Stimulated activated CD4-positive, alpha-beta T cell treated with anti-CD3 and anti-CD28 coated beads, Interleukin-4, amount 100 ng/mL, for 1 hour (primary cell): ENCODE results near the gene ETV1.
A peak's percentile ranks its signal among the peaks of the same experiment; 100 is the strongest.

ENCODE experiments used
- DNase-seq: peaks from one replicate; pipeline ENCODE4 v3.0.0-alpha.2; 2020

ETV1 gene

DNA sequence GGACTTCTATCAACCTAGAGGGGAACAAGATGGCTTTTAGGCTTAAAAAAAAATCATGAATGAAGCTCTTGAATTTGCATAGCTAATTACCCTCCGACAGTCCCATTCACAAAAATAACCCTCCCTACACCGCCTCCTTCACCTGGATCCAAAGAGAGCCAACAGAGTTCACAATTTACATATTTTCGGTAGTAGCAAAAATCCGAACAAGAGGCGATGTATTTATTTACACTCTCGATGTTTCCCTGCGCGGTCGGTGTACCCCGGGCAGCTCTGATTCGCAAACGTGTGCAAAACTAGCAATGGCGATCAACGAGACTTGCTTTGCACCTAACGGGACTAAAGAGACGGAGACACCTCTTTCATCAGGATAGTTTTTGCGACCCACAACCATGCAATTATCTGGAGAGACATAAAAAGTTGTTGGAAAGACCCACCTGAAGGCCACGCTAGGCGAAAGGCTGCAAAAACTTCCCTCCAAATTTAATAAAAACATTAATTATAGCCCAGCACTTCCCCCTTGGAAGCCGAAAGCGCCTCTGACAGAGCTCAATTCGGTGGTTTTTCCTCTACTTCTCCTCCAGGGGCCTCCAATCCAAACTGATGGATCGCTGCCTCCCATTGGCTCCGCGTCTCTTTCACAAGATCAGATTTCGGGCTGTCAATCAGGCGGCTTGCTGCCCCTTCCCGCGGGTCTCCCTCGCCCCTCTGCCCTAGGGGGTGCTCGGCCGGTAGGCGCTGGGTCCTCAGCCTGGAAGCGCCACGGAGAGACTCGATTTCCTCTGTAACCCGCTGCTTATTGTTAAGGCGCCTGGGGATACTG is at the start of gene ETV1:
ETV1 (minus strand) TSS at position 541 of the 823 bp plus-strand sequence. CDS start 614 bp downstream, outside the sequence.
- DNase-seq, result no peak

DNA sequence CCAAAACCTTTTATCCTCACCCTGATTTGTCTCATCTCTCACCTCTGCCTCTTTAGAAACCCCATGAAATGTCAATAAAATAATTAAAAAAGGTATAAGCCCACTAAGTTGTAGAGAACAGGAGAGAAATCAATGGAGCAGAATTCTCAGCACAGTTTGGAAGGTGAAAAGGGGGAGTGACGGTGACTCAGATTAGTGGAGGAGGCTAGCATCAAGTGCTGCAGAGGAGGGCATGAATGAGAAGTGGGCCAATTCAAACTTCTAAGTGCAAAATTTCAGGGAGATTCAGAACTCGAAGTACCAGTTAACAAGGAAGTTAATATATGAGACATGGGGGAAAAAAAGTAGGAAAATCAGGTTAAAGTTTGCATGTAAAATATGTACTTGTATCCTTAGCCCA is 34.9 kb upstream of the ETV1 start:
- no peak for DNase-seq

DNA sequence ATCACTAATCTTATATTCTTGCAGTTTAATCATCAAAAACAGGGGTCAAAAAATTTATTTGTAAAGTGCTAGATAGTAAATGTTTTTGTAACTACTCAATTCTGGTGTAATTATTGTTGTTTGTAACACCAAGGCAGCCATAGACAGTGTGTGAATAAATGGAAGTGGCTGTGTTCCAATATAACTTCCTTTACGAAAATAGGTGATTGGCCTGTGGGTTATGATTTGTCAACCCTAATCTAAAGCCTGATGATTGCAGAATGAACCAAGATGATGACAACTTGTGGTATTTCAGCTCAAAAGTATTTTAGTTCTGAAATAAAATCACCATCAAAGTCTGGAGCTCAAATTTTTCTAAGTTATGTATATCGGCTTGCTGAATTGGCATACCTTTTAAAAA is 34.4 kb upstream of the ETV1 start:
- DNase-seq, result no peak

DNA sequence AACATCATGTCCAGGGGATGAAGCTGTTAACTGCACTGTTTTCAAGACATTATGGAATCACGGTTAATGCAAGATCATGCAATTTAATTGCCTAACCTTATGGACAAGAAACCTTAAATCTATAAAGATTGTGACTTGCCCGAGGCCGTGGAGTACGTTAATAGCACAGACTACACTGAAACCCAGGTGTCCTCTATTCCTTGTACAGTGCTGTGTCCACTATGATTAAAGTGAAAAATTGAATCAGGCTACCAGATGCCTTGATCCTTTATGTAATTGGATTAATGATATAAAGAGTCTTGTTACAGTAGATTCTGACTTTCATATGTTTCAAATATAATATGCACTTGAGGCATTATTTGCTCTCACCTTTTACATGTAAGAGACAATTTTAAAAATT is 33.9 kb upstream of the ETV1 start:
- no peak for DNase-seq

DNA sequence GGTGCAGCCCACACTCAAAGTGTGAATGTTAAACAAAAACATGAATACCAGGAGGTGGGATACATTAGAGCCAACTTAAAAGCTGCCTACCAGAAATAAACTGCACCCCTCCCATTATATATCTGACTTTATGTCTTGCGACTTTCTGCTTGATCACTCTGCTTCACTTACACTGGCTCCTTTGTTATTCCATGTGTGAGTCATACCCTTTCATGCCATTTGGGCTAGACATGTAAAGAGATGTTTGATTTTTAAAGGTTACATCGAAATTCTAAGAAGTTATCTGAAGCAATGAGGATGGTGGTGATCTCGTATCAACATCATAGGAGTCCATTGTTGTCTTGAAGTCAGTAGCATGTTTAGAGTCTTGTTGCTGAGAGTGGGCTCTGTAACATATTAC is 31.6 kb upstream of the ETV1 start:
- DNase-seq, result no peak

DNA sequence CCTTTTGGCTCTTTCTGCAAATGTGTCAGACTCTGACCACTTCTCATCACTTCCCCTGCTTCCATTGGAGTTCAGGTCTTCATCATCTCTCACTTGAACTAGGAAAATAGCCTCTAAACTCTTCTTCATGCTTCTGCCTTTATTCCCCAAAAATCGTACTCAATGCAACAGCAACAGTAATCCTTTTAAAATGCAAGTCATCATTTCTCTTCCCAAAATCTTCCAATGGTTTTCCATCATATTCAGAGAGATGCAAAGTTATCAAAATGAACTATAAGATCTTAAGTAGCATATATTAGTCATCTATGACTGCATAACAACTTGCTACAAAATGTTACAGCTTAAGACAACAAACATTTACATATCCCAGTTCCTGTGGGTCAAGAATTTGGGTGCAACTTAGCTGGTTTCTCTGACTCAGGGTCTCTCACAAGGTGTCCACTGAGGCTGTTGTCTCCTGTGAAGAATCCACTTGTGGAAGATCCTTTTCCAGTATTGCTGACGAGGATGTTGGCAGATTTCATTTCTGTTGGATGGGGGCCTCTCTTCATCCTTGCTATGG is 31.0 kb upstream of the ETV1 start:
- no peak for DNase-seq

DNA sequence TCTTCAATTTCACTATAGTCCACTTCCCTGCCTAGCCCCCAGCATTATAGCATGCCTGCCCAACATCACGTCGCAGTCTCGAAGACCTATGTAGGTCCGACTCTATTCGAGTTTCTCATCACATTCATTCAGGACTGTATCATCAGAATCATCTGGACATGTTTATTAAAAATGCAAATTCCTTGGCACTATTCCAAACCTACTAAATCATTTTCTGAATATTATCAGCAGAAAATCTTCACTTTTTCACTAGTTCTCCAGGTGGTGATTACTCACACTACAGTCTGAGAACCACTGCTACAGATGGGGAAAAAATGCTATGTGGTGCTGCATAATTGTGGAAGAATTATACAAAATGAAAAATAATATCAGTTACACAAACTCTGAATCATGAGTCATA is 29.3 kb upstream of the ETV1 start:
- DNase-seq, result no peak

DNA sequence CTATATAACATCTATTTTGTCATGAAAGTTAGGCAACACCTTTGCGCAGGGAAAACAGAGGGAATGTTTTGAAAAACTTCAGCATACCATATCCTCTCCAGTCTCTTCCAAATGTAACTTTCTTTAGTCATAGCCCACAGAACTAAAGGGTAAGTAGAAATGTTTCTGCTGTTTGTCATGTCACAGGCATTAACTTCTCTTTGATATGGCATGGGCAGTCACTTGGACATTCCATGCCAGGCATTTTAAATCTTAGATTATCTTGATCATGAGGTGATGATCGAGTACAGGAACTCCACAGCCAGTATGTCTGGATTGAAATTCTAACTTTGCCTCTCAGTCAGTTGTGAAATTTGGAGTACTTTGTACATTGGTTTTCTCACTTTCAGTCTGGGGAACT is 27.5 kb upstream of the ETV1 start:
- DNase-seq, result no peak

DNA sequence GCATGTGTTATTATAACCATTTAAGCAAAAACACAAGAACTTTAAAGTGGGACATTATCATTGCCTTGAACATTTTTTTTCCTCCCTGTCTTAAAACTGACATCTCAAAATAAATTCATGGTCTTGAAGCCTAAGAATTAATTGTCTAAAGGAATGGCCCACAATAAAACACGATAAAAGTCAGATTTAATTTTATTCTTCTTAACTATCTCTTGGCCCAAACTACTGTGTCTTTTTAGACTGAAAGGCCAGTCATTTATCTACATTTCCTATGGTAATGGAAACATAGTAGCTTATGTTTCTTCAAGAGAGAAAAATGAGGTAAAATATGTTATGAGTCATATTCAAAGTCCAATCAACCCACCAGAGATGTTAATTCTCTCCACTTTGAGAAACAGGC is 24.4 kb upstream of the ETV1 start:
- no peak for DNase-seq

DNA sequence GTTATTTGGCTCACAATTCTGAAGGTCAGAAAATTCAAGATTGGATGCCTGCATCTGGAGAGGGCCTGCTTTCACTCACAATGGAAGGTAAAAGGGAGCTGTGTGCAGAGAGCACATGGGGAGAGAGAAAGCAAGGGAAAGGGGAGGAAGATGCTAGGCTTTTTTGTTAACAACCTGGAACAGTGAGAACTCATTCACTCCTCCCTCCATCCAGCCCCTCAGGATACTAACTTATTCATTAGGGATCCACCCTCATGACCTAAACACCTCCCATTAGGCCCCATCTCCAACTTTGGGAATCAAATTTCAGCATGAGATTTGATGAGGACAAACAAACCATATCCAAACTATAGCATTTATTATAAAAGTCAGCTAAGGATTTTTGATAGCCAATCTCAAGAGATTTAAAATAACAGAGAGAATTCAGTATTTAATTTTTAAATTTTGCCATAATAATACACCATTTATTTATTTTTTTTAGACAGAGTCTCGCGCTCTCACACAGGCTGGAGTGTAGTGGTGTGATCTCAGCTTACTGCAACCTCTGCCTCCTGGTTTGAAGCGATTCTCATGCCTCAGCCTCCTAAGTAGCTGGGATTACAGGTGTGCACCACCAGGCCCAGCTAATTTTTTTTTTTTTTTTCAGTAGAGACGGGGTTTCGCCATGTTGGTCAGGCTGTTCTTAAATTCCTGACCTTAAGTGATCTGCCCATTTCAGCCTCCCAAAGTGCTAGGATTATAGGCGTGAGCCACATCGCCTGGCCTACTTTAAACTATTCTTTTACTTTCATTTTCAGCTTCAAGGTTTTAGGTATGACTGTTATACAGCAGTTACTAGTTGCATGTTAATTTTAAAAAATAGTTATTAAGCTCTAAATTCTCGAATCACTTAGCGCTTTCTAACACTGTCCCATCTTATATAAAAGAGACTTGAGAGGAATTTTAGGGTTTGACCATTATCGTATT is 20.3 kb upstream of the ETV1 start:
- DNase-seq, result no peak

DNA sequence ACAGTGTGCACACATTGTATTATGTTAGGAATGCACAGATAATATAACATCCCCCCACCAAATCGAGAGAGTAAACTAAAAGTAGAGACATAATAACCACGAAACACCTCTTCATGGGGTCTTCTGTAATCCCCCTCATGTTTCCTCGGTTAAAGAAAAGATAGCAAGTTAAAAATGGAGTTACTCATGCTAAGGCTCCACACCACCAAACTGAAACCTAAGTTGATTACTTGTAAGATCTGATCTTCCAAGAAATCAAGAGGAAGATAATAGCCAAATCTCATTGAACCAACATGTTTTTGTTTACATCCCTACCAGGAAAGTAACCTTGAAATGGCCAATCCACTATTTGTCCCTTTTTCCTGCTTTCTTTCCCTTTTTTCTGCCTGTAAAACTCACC is 11.7 kb upstream of the ETV1 start:
- DNase-seq, result no peak

DNA sequence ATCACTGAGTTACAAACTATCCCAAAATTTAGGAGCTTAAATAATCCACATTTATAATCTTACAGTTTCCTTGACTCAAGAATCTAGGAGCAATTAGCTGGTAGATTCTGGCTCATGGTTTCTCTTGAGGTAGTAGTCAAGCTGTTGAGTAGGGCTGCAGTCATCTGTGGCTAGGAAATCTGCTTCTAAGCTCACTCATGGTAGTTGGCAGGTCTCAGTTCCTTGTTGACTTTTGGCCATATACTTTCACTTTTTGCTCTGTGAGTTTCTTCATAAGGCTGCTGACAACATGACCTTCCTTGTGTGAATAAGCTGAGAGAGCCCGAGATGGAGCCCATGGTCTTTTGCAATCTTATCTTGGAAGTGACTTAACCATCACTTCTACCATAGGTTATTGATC is 10.8 kb upstream of the ETV1 start:
- no peak for DNase-seq

DNA sequence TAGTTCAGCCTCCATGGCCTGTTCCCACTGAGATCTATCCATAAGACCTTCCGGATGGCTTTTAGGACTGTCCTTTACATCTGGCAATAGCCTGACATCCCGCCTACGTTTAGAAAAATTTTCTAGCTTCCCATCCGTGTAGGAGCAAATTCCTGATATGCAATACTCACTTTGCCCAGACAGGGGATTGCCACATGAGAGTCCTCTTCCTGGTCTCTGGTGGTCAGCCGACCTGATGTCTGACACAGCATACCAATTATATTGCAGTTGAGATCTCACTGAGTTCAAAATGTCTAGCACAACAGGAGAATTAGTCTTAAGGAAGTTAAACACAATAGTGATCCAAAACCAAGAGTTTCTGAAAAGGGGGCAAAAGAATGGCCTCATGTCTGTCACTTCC is 9.4 kb upstream of the ETV1 start:
- no peak for DNase-seq

DNA sequence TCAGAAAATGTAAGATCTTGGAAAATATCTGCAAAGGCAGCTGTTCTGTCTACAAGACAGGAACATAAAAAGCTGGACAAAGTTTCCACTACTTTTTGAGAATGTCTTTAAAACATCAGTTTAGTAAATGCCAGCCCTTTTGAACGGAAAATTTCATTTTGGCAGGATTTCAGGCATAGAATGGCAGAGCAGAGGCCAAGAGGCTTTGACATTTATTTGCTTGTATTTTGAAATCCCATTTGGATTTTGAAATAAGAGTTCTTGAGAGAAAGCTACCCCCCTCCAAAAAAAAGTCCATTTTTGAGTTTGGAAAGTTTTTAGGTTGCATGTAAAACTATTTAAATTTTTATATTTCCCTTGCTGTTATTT is 3.1 kb upstream of the ETV1 start:
- no peak for DNase-seq

DNA sequence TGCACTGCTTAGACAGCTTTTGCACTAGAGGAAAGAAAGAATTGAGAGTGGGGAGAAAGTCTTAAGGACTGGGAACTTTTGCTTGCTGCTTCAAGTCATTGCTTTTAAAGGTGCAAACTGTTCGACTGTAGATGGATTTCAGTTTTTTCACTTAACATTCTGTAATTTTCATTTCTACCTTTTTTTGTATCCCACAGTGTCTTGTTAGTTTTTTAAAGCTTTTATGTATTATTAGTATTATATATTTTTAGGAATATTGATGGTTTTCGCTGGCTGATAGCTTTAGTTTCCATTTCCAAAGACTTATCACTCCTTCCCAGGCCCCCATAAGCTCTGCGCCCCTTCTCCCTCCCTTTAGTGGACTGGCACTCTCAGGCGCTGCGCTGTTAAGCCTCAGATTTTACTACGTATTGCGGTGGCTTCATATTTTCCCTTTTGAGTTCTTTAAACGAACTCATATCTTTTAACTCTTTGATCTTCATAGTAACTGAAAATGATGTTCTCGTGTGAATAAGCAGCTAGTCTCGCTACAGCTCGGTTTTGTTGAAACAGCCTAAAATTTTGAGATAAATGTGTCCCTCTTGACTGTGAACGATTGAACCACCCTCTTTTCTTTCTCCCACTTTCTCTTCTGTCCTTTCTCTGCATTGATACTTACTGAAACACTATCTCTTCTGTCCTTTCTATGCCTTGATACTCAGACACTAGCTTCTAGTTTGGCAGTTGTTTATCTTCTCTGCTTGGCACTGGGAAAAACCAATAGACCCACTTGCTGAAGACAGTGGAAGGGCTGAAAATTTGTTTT is 2.5 kb upstream of the ETV1 start:
- no peak for DNase-seq

DNA sequence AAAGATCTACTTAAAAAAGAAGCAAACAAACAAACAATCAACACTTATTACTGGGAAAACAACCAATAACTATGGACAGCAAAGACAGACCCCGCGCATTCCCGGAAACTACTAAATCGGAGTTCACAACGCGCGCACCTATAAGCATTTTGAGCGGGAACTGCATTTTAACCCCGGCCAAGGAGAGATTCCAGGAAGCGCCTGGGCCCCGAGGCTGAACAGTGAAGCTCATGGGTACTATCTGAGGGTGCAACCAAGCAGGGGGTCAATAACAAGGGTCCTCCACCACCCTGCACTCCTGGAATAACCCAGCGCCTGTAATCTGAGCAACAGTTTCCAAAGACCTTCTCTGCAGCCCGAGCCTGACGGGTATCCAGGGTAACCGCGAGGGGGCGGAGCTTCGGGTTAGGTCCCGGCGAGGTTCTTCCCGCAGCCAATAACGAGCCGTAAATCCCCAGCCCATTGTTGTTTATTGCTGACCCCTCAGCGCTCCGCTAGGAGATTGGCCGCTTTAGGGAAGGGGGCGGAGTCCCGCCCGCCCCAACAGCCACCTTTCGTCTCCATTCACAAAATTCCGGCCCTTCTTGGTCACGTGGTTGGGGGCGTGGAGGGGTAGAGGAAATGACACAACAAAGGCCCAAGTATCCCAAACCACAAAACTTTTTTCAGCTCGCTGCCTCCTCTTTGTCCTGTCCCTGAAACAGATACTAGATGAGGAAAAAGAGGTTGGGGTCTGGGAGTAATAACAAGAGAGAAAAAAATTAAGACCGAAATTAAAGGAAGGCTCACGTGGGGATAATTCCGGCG is 1.7 kb upstream of the ETV1 start:
- DNase-seq, result peak; percentile 54

DNA sequence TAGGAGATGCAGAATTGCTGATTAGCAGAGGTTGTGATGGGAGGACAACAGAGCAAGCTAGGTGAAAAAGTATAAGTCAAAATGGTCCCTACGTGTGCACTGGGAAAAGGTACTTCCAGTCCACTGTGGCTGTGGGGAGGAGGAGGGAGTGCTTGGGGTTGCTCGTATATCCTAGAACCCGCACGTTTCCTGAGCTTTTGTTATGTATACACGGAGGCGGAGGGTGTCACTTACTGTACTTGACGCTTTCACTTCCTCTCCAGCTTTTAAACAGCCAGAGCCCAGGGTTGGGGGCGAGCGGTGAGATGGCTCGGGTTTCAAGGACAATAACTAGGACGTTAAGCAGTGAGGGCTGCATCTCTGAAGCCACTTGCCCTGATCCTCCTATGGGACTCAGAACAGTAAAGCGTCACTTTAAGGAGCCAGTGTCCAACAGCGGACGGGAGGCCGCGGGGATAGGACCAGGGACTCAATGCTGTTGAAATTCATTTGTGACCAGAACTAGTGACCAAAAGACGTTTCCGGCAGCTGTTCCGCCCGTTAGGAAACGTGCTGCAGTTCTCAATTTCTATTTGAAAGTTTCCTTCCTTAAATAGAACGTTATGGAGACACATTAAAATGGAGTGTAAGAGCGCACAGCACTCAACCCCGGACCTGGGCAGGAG is 985 bp upstream of the ETV1 start:
- no peak for DNase-seq

DNA sequence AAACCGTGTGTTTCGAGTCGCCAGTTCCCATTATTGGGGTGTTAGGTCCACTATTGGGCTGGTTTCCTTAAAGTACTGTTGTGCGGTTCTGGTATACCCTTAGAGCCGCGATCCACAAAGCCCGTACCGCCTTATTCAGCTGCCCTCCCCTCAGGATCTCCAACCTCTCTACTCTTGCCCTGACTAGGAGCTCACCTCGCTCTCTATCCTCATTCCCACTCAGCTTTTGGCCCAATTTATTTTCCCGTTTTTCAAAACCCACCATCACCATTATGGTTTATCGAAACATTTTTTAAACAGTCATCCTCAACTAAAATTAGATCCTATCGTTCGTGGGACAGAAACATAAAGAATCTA is 461 bp upstream of the ETV1 start:
- no peak for DNase-seq

DNA sequence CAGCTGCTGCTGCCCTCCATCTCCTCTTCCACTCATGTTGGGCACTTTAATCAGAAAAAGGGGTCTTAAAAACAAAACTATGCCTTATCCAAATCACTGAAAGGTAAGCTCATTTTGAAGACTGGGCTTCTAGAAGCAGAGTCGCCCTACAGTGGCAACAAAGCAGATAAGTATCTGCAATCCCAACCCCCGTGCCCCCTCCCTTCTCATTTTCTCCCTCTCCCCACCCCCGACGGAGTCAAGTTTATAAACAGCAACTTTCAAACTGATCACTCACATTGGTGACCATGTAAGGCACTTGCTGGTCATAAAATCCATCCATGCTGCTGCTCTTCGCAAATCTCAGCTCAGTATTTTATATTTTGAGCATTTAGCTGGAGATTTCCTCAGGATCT is 738 bp downstream of the ETV1 start:
- no peak for DNase-seq

DNA sequence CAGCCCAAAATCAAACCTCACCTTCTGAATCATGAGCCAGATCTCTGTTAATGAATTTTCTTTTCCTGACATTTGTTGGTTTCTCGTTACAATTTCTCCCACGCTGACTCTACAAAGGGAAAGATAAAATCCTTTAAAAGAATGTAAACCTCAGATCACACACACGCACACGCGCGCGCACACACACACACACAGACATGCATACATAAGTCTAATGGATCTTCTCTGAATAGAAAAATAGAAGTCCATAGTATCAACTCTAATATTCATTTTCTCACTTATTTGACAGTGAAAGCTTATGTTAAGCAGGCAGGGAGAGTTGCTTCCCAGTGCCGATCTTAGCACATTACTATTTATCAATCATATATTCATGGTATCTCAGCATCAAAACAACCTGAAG is 1.4 kb downstream of the ETV1 start:
- no peak for DNase-seq

DNA sequence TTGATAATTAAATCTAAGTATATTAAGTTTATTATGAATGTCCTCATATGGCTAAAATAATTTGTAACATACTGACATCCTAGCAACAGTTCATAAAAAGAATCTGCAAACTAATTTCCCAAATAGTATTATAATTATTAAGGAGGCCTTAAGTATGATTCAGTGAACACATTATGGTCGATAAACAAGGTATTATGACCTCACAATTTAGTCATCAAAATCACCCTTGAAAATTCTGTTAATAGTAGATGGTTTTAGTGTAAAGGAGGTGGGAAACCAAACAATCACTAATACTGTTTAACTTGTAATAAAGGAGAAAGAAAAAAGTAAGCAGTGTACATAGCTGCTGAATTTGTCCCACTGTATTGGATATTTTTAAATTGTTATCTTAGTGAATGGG is 2.1 kb downstream of the ETV1 start:
- DNase-seq, result no peak

DNA sequence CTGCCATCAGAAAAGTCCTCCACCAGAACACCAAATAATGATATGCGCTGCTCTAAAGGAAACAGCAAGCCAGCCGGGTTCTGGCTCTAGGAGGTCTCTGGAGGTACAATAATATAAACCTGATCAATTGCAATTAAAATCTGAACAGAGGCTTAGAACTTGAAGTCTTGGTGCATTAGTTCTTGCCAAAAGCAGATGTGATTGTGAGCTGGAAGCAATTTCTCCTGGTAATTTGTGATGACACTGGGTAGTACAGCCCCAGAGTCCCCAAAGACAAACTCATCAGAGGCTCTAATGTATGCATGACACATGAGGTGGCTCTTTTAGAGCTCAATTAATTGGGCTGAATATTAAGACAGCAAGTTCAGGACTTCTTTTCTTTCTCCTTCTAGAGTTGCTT is 3.3 kb downstream of the ETV1 start:
- DNase-seq, result no peak
